Omental fat pad (tissue), 4 donors: ENCODE results near the gene GIPC1. TPM values are rescaled to one million over a fixed set of nuclear protein-coding genes. Genes with fewer than 3 reads are reported as not detected.

ENCODE experiments used
- ATAC-seq: fragments of 150-250 bp; one replicate; pipeline ENCODE4 v1.9.1; 2016; ENCODE audit warnings: mild to moderate bottlenecking, moderate library complexity; ENCODE audit not compliant: low FRiP score
- DNase-seq: peaks from one replicate; pipeline ENCODE4 v3.0.0-alpha.2; 2019; ENCODE audit warnings: low spot score
- total RNA-seq, 4 donors: library from RNA; depleted of rRNA; stranded (reverse); fragments of >200 nt; gene quantifications; one replicate each; pipeline ENCODE4 v1.1.0, GENCODE V29; 2016
- TF ChIP-seq, protein P1 (sequence below), 3 donors: fragments of 450-650 bp; IDR thresholded peaks; one replicate each; pipeline ENCODE4 v1.5.1; 2016 to 2017; ENCODE audit warnings: antibody characterized with exemption in 3 of 3, mild to moderate bottlenecking in 3 of 3, moderate library complexity in 2 of 3

The GIPC1 gene
- total RNA-seq, 4 donors from 2014 or later: 47.0 to 77.6 (median 59.0) TPM

DNA sequence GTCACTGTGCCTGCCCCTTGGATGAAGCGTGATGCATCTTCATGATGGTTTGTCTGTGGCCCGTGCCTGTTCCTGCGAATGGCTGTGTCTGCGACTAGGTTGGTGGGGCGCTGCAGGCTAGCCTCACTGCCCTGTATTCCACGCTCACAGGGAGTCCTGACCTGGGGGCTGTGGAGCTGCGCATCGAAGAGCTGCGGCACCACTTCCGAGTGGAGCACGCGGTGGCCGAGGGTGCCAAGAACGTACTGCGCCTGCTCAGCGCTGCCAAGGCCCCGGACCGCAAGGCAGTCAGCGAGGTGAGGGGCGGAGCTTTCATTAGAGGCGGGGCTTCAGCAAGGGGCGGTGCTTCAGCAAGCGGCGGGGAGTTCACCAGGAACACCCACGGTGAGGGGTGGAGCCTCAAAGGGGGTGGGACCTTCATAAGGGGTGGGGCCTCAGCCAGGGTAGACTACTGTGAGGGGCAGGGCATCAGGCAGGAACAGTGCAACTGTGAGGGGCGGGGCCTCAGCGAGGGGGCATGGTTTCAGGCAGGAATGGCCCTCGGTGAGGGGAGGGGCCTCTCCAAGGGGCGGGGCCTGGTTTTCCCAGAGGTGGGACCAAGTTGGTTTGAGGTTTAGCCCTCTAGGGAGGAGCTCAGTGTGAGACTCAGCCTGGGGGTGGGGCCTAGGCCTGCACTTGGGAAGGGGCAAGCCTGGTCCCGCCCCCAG, 45.6 kb downstream of the GIPC1 start:
- peak; percentile 48 for ATAC-seq
- no peak for DNase-seq

DNA sequence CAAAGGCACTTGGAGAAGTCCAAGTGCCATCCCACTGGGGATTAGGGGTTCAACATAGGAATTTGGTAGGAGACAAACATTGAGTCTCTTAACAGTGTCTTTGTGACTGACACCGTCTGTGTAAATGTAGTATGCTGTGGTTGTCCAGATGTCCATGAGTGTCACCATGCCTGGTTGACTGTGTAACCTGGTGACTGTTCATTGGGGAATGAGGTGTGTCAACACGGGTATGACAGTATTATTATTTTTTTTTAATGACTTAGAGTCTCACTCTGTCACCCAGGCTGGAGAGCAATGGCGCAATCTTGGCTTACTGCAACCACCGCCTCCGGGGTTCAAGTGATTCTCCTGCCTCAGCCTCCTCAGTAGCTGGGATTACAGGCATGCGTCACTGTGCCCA, 46.6 kb downstream of the GIPC1 start:
- ATAC-seq (no peak), DNase-seq (no peak)
- TF ChIP-seq, protein P1, sequence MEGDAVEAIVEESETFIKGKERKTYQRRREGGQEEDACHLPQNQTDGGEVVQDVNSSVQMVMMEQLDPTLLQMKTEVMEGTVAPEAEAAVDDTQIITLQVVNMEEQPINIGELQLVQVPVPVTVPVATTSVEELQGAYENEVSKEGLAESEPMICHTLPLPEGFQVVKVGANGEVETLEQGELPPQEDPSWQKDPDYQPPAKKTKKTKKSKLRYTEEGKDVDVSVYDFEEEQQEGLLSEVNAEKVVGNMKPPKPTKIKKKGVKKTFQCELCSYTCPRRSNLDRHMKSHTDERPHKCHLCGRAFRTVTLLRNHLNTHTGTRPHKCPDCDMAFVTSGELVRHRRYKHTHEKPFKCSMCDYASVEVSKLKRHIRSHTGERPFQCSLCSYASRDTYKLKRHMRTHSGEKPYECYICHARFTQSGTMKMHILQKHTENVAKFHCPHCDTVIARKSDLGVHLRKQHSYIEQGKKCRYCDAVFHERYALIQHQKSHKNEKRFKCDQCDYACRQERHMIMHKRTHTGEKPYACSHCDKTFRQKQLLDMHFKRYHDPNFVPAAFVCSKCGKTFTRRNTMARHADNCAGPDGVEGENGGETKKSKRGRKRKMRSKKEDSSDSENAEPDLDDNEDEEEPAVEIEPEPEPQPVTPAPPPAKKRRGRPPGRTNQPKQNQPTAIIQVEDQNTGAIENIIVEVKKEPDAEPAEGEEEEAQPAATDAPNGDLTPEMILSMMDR (IDR thresholded peaks at IDR 0.05): no peak

More for the DNA sequence above, 45.6 kb downstream of the GIPC1 start:
- TF ChIP-seq, protein P1 (IDR thresholded peaks at IDR 0.05): no peak

GRCh38 chr19:14446336-14447036, 49.4 kb downstream of the GIPC1 start:
- TF ChIP-seq, protein P1 (IDR thresholded peaks at IDR 0.05): no peak
- DNase-seq: no peak

GRCh38 chr19:14443632-14444216, 52.2 kb downstream of the GIPC1 start:
- ATAC-seq (no peak), DNase-seq (no peak)
- TF ChIP-seq, protein P1 (IDR thresholded peaks at IDR 0.05): no peak

More at GRCh38 chr19:14446336-14447036, 49.4 kb downstream of the GIPC1 start:
- no peak for ATAC-seq

DNA sequence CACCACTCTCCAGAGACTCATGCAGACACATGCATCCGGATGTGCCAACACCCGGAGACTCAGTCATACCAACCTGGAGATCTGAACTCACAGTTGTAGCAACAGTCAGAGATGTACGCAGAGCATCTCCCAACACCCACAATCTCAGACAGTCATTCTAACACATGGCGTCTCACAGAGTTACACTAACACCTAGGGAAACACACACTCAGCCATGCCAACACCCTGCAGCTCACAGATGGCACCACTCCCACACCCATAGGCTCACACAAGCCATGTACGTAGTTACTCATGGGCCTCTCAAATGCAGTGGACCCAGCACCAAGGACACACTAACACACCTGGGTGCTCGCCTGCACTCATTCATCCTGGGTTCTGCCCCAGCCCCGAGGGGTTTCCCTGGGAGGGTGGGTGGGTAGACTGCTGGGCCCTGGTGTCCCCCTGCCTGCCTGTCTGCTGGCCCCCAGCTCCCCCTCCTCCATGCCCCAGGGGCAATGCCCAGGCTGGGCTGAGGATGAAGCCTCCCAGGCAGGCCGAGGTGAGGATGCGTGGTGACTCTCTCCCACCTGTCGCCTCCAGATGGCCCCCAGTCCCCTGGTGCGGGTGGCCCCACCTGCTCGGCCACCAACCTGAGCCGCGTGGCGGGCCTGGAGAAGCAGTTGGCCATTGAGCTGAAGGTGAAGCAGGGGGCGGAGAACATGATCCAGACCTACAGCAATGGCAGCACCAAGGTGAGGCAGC, 52.9 kb downstream of the GIPC1 start:
- ATAC-seq (no peak), DNase-seq (no peak)
- TF ChIP-seq, protein P1 (IDR thresholded peaks at IDR 0.05): no peak

DNA sequence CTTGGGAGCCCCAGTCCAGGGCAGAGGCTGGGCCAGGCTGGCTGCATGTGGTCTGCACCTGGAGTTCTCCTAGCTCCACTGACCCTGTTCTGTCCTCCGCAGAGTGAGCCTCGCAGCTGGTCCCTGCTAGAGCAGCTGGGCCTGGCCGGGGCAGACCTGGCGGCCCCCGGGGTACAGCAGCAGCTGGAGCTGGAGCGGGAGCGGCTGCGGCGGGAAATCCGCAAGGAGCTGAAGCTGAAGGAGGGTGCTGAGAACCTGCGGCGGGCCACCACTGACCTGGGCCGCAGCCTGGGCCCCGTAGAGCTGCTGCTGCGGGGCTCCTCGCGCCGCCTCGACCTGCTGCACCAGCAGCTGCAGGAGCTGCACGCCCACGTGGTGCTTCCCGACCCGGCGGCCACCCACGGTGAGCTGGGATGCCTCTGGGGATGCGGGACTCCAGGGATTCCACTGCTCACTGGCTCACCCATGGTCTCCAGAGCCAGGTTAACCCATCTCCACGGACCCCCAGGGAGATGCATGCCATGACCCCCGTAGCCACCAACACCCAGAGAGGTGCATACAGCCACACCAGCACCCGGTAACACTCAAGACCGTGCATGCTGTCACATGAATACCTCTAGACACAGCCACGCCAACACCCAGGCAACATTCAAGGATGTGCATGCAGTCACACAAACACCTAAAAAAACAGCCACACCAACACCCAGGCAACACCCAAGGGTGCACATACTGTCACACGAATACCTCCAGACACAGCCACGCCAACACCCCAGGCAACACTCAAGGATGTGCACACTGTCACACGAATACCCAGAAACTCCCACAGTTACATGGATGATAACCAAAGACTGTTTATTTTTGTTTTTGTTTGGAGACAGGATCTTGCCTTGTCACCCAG, 54.6 kb downstream of the GIPC1 start:
- TF ChIP-seq, protein P1 (IDR thresholded peaks at IDR 0.05): no peak
- ATAC-seq (no peak), DNase-seq (no peak)
